LNCAP (cell line): Measurements from ENCODE around the gene EIF5A.

Source experiments
- TF ChIP-seq, protein P1 (sequence below): fragments of 450-650 bp; IDR thresholded peaks from 2 replicates; pipeline ENCODE4 v1.5.1; 2017; ENCODE audit warnings: mild to moderate bottlenecking

EIF5A gene

DNA sequence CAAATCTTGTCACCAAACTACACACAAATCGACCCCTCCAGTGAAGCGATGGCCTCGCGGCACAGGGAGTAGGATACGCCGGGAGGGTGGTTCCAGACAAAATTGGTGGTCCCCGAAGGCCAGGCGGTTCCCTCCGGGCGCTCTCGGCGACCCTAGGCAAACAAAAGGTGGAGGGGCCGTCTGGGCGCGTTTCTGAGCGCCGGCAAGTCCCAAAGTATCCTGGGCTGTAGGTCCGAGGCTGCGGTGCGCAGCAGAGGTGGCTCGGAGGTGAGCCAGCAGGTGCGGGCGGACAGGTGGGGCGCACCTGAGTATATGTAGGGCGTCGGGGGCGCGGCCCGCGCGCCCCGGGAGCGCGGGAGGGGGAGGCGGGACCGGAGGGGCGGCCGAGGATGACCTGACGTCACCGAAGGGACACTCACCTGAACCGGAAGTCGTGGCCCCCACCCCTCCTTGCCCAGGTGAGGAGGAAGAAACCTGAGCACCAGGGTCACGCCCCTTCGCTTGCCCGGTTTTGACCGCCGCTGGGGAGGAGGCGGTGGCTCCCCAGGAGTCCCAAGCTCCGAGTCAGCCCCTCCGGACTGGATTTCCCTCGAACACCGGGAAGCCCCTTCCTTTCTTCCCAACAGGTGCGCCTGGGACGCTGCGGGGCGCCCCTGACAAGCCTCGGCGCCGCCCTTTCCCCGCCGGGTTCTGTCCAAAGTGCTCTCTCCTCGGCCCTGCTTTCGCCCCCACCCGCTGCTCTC, 45.1 kb upstream of the EIF5A start, which contains the start of gene CLDN7:
Gene CLDN7, minus strand, starts transcription at position 287 of the 743 bp plus-strand sequence. CDS start 435 bp downstream, outside the sequence.
- TF ChIP-seq, protein P1, sequence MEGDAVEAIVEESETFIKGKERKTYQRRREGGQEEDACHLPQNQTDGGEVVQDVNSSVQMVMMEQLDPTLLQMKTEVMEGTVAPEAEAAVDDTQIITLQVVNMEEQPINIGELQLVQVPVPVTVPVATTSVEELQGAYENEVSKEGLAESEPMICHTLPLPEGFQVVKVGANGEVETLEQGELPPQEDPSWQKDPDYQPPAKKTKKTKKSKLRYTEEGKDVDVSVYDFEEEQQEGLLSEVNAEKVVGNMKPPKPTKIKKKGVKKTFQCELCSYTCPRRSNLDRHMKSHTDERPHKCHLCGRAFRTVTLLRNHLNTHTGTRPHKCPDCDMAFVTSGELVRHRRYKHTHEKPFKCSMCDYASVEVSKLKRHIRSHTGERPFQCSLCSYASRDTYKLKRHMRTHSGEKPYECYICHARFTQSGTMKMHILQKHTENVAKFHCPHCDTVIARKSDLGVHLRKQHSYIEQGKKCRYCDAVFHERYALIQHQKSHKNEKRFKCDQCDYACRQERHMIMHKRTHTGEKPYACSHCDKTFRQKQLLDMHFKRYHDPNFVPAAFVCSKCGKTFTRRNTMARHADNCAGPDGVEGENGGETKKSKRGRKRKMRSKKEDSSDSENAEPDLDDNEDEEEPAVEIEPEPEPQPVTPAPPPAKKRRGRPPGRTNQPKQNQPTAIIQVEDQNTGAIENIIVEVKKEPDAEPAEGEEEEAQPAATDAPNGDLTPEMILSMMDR, result no peak; the same call in 1 of the 2 replicates

DNA sequence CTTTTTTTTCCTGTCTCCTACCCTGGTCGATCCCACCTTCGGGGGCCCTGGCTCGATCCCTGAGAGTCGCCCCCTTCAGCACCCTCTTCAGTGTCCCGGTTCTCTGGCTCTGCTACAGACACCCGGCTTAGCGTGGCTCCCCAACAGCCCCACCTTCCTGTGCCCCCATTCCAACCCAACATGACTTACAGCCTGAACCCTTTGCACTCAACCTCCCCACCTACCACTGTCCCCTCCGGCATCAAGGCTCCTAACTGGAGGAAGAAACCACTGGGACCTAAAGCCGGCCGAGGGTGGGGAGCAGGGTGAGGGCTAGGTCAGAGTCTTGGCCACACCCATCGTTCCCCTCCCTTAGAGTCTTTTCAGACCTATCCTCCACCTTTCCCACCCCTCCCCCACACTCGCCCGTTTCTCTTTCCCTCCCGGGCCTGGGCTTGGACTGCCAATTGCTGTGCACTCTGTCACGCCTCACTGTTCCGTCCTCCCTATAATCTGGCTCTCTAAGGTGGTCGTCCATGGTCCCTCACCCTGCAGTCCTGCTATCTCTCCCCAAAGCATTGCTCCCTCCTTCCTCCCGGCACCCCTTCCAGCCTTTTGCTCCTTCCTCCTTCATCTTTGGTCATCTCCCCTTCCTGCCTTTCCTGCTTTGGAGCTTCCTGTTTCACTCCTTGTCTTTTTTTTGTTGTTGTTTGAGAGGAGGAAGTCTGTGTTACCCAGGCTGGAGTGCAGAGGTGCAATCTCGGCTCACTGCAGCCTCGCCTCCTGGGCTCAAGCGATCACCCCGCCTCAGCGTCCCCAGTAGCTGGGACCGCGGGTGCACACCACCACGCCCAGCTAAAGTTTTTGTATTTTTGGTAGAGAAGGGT, 44.3 kb upstream of the EIF5A start:
- TF ChIP-seq, protein P1, result no peak

DNA sequence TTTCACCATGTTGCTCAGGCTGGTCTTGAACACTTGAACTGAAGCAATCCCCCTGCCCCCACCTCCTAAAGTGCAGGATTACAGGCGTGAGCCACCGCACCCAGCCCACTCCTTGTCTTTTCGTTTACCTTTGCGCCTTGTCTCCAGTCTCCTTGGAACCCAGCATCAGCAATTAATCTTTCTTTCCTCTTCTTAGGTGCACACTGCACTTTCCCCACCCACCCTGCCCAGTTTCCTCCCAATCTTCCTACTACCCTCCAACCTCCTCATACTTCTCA, 43.7 kb upstream of the EIF5A start:
- TF ChIP-seq, protein P1, result no peak

DNA sequence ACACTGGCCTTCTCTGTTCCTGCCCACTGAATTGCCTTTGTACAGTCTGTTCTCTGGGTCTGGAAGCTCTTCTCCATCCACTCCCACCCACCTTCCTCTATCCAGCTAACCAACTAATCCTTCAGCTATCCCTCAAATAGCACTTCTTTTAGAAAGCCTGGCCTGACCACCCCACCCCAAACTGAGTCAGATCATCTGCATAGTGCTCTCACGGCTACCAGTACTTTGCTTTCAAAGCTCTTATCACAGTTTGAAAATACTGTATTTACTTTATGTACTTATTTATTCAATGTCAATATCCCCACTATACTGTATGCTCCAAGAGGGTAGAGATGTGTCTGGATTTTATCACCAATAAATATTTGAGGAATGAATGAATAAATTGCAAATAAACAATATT, 40.6 kb upstream of the EIF5A start:
- TF ChIP-seq, protein P1, result no peak

DNA sequence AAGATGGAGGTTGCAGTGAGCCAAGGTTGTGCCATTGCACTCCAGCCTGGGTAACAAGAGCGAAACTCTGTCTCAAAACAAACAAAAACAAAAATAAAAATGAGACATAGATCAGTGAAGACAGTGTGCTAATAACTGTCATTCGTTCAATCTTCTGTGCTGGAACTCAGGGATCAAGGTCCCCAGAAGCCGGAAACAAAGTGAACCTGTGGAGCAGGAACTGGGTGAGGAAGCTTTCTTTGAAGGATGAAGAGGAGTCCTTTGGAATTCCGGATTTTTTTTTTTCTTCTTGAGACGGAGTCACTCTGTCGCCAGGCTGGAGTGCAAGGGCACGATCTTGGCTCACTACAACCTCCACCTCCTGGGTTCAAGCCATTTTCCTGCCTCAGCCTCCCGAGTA, 28.0 kb upstream of the EIF5A start:
- TF ChIP-seq, protein P1, result no peak

DNA sequence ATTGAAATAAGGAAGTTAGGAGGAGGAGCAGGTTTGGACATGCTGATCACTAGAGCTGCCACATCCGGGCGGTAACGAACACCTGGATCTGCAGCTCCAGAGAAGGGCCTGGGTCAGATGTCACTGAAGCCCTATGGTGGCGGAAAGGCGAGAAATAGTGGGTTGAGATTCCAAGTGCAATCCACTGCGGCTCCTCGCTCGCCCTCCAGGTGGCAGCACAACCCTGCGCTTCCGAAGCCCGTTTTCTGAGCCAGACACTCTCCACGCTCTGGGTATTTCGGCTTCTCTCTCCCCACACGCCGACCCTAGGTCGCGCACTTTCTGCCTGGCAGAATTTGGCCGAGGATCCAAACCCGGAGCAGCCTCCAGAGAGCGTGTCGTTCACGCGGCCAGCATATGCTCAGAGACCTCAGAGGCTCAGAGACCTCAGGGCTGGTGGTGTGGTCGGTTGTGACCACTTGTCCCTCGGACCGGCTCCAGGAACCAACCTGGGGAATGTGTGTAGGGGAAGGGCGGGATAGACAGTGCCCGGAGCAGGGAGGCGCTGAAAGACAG, 26.8 kb upstream of the EIF5A start:
- TF ChIP-seq, protein P1, result peak; percentile 94

DNA sequence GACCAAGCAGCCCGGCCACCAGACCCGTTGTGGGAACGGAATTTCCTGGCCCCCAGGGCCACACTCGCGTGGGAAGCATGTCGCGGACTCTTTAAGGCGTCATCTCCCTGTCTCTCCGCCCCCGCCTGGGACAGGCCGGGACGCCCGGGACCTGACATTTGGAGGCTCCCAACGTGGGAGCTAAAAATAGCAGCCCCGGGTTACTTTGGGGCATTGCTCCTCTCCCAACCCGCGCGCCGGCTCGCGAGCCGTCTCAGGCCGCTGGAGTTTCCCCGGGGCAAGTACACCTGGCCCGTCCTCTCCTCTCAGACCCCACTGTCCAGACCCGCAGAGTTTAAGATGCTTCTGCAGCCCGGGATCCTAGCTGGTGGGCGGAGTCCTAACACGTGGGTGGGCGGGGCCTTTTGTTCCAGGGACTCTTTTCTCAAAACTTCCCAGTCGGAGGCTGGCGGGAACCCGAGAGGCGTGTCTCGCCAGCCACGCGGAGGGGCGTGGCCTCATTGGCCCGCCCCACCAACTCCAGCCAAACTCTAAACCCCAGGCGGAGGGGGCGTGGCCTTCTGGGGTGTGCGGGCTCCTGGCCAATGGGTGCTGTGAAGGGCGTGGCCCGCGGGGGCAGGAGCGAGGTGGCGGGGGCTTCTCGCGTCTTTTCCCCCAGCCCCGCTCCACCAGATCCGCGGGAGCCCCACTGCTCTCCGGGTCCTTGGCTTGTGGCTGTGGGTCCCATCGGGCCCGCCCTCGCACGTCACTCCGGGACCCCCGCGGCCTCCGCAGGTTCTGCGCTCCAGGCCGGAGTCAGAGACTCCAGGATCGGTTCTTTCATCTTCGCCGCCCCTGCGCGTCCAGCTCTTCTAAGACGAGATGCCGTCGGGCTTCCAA, 26.1 kb upstream of the EIF5A start, which contains the start of gene SLC2A4:
Gene SLC2A4, plus strand, starts transcription at position 645 of the 879 bp plus-strand sequence. Its CDS starts 217 bp downstream, at position 862.
- TF ChIP-seq, protein P1, result no peak
